ENCODE results near the gene THTPA. TPM values are rescaled to one million over a fixed set of nuclear protein-coding genes. Genes with fewer than 3 reads are reported as not detected.
A peak's percentile ranks its signal among the peaks of the same experiment; 100 is the strongest.

Gene THTPA
- total and polyA plus RNA-seq, 2 donors (not counting 1 experiment from before 2014, with no cell fraction given), result 17.0 to 21.4 TPM

DNA sequence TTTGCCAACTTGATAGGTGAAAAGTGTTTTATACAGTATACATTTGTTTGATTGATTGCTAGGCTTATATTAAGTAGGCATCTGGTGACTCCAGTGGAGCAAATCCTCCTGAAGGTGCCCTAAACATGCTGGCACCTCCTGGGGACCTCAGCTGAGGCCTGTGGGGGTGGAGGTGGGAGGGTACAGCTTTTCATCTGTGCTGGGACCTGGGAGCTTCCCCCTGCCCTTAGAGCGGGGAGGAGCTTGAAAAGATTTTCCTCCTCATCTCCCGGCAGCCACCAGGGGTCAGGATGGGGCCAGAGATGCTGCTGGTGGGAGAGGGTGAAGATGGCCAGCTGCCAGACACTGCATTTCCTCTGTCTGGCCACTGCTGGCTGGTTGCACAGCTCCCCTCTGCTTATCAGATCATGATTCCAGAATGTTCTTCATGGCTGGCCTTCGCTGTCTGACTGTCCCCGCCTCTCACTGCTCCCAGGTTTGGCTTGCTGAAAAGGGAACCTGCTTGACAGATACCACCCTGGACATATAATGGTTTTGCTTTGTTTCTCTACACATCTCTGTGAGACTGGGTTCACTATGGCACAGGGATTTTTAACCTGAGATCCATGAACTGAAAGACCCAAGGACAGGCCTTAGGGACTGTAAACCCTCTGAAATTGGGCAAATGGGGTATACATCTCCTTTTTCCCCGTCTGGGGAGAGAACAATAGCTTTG lies 33.0 kb downstream of the THTPA start:
- H3K9me3 ChIP-seq (ENCODE audit: control extremely low read depth in 1 of 3, control insufficient read depth in 2 of 3, insufficient read depth in 1 of 3, low read length in 2 of 3), result no peaks in the 10 kb centered on the region
- H3K4me3 Mint-ChIP-seq, result no peak overlapping the region
- TF ChIP-seq, protein P1, sequence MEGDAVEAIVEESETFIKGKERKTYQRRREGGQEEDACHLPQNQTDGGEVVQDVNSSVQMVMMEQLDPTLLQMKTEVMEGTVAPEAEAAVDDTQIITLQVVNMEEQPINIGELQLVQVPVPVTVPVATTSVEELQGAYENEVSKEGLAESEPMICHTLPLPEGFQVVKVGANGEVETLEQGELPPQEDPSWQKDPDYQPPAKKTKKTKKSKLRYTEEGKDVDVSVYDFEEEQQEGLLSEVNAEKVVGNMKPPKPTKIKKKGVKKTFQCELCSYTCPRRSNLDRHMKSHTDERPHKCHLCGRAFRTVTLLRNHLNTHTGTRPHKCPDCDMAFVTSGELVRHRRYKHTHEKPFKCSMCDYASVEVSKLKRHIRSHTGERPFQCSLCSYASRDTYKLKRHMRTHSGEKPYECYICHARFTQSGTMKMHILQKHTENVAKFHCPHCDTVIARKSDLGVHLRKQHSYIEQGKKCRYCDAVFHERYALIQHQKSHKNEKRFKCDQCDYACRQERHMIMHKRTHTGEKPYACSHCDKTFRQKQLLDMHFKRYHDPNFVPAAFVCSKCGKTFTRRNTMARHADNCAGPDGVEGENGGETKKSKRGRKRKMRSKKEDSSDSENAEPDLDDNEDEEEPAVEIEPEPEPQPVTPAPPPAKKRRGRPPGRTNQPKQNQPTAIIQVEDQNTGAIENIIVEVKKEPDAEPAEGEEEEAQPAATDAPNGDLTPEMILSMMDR (IDR thresholded peaks at IDR 0.05), result peak; percentile 73
- no peak for TF ChIP-seq EZH2 (IDR thresholded peaks at IDR 0.05; ENCODE audit: borderline replicate concordance, insufficient read depth, low read depth, low read length, poor library complexity, severe bottlenecking)
- H3K4me2 ChIP-seq (replicated peaks; ENCODE audit: low read depth, low read length, poor library complexity, severe bottlenecking), result no peak overlapping the region
- peak overlapping the region; percentile 32 for H2AFZ ChIP-seq (ENCODE audit: insufficient read depth, low read depth, low read length, poor library complexity, severe bottlenecking)
- ChIA-PET POLR2A (no interaction called here), CTCF (interaction anchor here (0.6 to 2.7 kb wide), 12 partner anchors 8 to 520 kb away, joined by 3 to 24 read pairs (median 4); partner anchors contain the start of gene DHRS4)
- H3K9ac ChIP-seq (ENCODE audit: low read length), result no peak overlapping the region
- no peaks in the 10 kb centered on the region for H3K79me2 ChIP-seq (ENCODE audit: control insufficient read depth, insufficient read depth, low read length)
- no peak overlapping the region for H3K27ac ChIP-seq (ENCODE audit: low read length in 2 of 2)
- H4K20me1 ChIP-seq (ENCODE audit: control insufficient read depth, insufficient read depth, low read length, poor library complexity, severe bottlenecking), result no peaks in the 10 kb centered on the region
- peaks cover 3% of the 10 kb centered on the region for H3K4me1 Mint-ChIP-seq
- H3K4me3 ChIP-seq (ENCODE audit: control extremely low read depth in 1 of 5, extremely low read depth in 1 of 5, insufficient read depth in 1 of 5, low read depth in 2 of 5, low read length in 4 of 5), result no peak overlapping the region
- H3K27ac Mint-ChIP-seq, result no peak overlapping the region
- 24% methylated on average over 3 of the region's 5 CpGs for whole genome bisulfite sequencing (ENCODE audit: insufficient coverage)
- H3K27me3 ChIP-seq (replicated peaks in 1 of 4; ENCODE audit: control extremely low read depth in 1 of 4, control insufficient read depth in 3 of 4, insufficient read depth in 4 of 4, low read length in 3 of 4), result no peaks in the 10 kb centered on the region
- no peaks in the 10 kb centered on the region for H3K36me3 ChIP-seq (replicated peaks in 1 of 2; ENCODE audit: control extremely low read depth in 1 of 2, control insufficient read depth in 1 of 2, extremely low read depth in 1 of 2, insufficient read depth in 2 of 2, low read length in 1 of 2)
- H3K9me3 Mint-ChIP-seq (ENCODE audit: insufficient read depth), result no peaks in the 10 kb centered on the region
- H3K4me1 ChIP-seq (ENCODE audit: control insufficient read depth in 2 of 2, insufficient read depth in 2 of 2, low read length in 2 of 2), result peaks cover 0 to 6% of the 10 kb centered on the region in 2 donors
- peaks cover 27% of the 10 kb centered on the region for H3K27me3 Mint-ChIP-seq
- intact Hi-C loops (cut with micrococcal nuclease), result loop anchor here (1.0 to 5.0 kb wide), 2 partner anchors 365 to 463 kb away; partner anchors contain the start of gene CARMIL3
- ATAC-seq (ENCODE audit: low read depth) (peak; percentile 98), DNase-seq (peak; percentile 73)

GRCh38 chr14:23589606-23590005 lies 33.5 kb downstream of the THTPA start:
- 20% methylated on average over 1 of the region's 2 CpGs for WGBS (ENCODE audit: insufficient coverage)
- no peak overlapping the region for H3K4me3 Mint-ChIP-seq
- POLR2A ChIA-PET, result no interaction called here
- no peaks in the 10 kb centered on the region for H3K9me3 Mint-ChIP-seq (ENCODE audit: insufficient read depth)
- H3K27ac Mint-ChIP-seq, result no peak overlapping the region
- DNase-seq (no peak), ATAC-seq (ENCODE audit: low read depth) (no peak)
- Histone ChIP-seq H3K4me1 (ENCODE audit: control insufficient read depth in 2 of 2, insufficient read depth in 2 of 2, low read length in 2 of 2) (peaks cover 0 to 6% of the 10 kb centered on the region in 2 donors), H4K20me1 (ENCODE audit: control insufficient read depth, insufficient read depth, low read length, poor library complexity, severe bottlenecking) (no peaks in the 10 kb centered on the region), H3K4me3 (ENCODE audit: control extremely low read depth in 1 of 5, extremely low read depth in 1 of 5, insufficient read depth in 1 of 5, low read depth in 2 of 5, low read length in 4 of 5) (no peak overlapping the region), H3K27me3 (replicated peaks in 1 of 4; ENCODE audit: control extremely low read depth in 1 of 4, control insufficient read depth in 3 of 4, insufficient read depth in 4 of 4, low read length in 3 of 4) (no peaks in the 10 kb centered on the region), H3K27ac (ENCODE audit: low read length in 2 of 2) (no peak overlapping the region), H2AFZ (ENCODE audit: insufficient read depth, low read depth, low read length, poor library complexity, severe bottlenecking) (peak overlapping the region; percentile 32), H3K4me2 (replicated peaks; ENCODE audit: low read depth, low read length, poor library complexity, severe bottlenecking) (no peak overlapping the region), H3K79me2 (ENCODE audit: control insufficient read depth, insufficient read depth, low read length) (no peaks in the 10 kb centered on the region), H3K9me3 (ENCODE audit: control extremely low read depth in 1 of 3, control insufficient read depth in 2 of 3, insufficient read depth in 1 of 3, low read length in 2 of 3) (no peaks in the 10 kb centered on the region), H3K36me3 (replicated peaks in 1 of 2; ENCODE audit: control extremely low read depth in 1 of 2, control insufficient read depth in 1 of 2, extremely low read depth in 1 of 2, insufficient read depth in 2 of 2, low read length in 1 of 2) (no peaks in the 10 kb centered on the region), H3K9ac (ENCODE audit: low read length) (no peak overlapping the region)
- CTCF ChIA-PET, result interaction anchor here (0.6 to 2.7 kb wide), 9 partner anchors 8 to 519 kb away, joined by 3 to 24 read pairs (median 5); no protein-coding TSS in a partner anchor
- peaks cover 23% of the 10 kb centered on the region for H3K27me3 Mint-ChIP-seq
- TF ChIP-seq, protein P1 (IDR thresholded peaks at IDR 0.05), result no peak
- TF ChIP-seq EZH2 (IDR thresholded peaks at IDR 0.05; ENCODE audit: borderline replicate concordance, insufficient read depth, low read depth, low read length, poor library complexity, severe bottlenecking), result no peak
- intact Hi-C loops (cut with micrococcal nuclease), result loop anchor here (1.0 to 5.0 kb wide), 2 partner anchors 365 to 463 kb away; partner anchors contain the start of gene CARMIL3
- H3K4me1 Mint-ChIP-seq, result peaks cover 3% of the 10 kb centered on the region
